ENCODE measurements around the gene RSPRY1. TPM values are rescaled to one million over a fixed set of nuclear protein-coding genes. Genes with fewer than 3 reads are reported as not detected.

Gene RSPRY1
- total RNA-seq: 73.8 and 91.1 TPM in 2 replicates

- peak; percentile 98 for DNase-seq (ENCODE audit: low read depth)
These were observed at the start of gene RSPRY1, which contains the start of gene PSME3IP1 for GRCh38 chr16:57185945-57186871. Gene RSPRY1 (plus strand): TSS chr16:57186329. CDS start chr16:57204659, 18,330 bp downstream. Gene PSME3IP1 (minus strand): TSS chr16:57186039. CDS start chr16:57173854, 12,185 bp downstream.

GRCh38 chr16:57137043-57137442 is 49.1 kb upstream of the RSPRY1 start:
- DNase-seq (ENCODE audit: low read depth): no peak

- DNase-seq (ENCODE audit: low read depth): no peak
These were observed 48.4 kb upstream of the RSPRY1 start for GRCh38 chr16:57137566-57138273.

- no peak for DNase-seq (ENCODE audit: low read depth)
These were observed 47.7 kb upstream of the RSPRY1 start for GRCh38 chr16:57138281-57138935.

- DNase-seq (ENCODE audit: low read depth): no peak
These were observed 45.0 kb upstream of the RSPRY1 start for GRCh38 chr16:57140931-57141668.

GRCh38 chr16:57141822-57142631 is 44.1 kb upstream of the RSPRY1 start:
- DNase-seq (ENCODE audit: low read depth): no peak

GRCh38 chr16:57143149-57143921 is 42.8 kb upstream of the RSPRY1 start:
- no peak for DNase-seq (ENCODE audit: low read depth)

GRCh38 chr16:57144027-57144426 is 42.1 kb upstream of the RSPRY1 start:
- no peak for DNase-seq (ENCODE audit: low read depth)

GRCh38 chr16:57145046-57146021 is 40.8 kb upstream of the RSPRY1 start:
- DNase-seq (ENCODE audit: low read depth): no peak

GRCh38 chr16:57146040-57146647 is 40.0 kb upstream of the RSPRY1 start:
- no peak for DNase-seq (ENCODE audit: low read depth)

GRCh38 chr16:57146735-57147134 is 39.4 kb upstream of the RSPRY1 start:
- DNase-seq (ENCODE audit: low read depth): no peak

GRCh38 chr16:57147381-57148221 is 38.5 kb upstream of the RSPRY1 start:
- no peak for DNase-seq (ENCODE audit: low read depth)

- DNase-seq (ENCODE audit: low read depth): no peak
These were observed 37.6 kb upstream of the RSPRY1 start for GRCh38 chr16:57148481-57148880.

GRCh38 chr16:57149391-57149790 is 36.7 kb upstream of the RSPRY1 start:
- DNase-seq (ENCODE audit: low read depth): no peak

- DNase-seq (ENCODE audit: low read depth): peak; percentile 32
These were observed 35.3 kb upstream of the RSPRY1 start for GRCh38 chr16:57150682-57151330.

GRCh38 chr16:57151369-57151768 is 34.8 kb upstream of the RSPRY1 start:
- DNase-seq (ENCODE audit: low read depth): no peak

Data from renal cortical epithelial cell (primary cell).